HG03280 (cell line): ENCODE measurements around the gene SPAG8.

Experiments used
- ATAC-seq: cut with Tn5 transposase; IDR thresholded peaks from one replicate; pipeline ENCODE4 v1.9.1; 2021; ENCODE audit warnings: mild to moderate bottlenecking, moderate library complexity; ENCODE audit not compliant: unreplicated experiment

Gene SPAG8

DNA sequence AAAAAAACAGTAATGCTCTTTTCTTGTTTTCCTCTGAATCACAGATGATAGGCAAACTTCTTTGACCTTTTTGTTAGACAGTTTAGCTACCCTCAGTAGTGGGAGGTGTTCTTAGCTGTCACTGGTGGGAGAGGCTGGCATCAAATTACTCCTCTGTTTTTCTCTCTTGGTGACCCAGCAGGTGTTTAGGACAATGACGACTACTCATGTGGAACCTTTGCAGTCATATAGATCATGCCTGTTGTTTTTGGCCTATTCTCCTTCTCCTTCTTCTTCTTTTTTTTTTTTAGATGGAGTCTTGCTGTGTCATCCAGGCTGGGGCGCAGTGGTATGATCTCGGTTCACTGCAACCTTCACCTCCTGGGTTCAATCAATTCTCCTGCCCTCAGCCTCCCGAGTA, 36.0 kb downstream of the SPAG8 start:
- ATAC-seq = no peak

DNA sequence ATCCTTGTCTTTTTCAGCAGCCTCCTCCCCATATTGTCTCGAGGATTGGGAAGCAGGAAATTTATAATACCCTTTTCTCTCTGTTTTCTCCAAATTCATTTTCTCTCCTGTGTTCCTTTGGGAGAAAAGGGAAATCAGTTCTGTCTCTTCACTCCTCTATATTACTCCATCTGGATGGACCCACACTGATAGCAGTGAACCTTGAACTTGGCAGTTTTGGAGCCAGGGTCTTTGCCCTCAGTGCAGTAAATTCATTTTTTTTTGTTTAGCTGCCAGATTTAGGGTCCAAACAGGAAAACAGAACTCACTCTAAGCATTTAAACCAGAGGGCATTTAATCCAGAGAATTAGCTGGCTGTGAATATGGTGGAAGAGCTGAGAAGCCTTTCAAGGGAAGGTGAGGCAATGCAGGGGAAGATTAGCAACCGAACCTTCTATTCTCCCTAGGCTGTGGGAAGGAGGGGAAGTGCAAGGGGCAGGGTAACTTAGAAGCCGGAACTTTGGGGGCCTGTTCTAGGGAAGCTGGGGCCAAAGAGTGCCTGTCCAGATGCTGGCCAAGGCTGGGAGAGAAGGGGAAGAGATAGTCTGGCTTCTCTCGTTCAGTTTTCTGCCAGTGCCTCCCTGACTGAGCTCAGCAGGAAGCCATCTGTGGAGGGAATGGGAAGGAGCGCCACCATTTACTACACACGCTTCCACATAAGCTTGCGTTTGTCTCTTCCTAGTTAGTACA, 37.0 kb downstream of the SPAG8 start:
- no peak for ATAC-seq

DNA sequence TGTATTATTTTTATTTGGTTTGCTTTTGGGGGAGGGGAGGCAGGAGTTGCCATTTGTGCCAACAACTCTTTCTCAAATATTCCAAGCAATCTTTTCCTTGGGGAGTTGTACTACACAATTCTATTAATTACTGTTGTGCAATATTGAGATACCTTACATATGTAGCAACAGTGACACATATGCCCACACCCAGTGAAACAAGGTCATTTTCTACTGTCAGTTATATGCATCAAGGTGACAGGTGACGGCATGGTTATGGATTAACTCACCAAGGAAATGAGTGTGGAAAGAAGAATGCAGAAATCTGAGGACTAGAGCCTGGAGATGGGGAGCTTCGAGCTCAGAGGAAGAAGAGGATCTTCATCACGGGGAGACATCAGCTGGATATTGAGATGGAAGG, 40.1 kb downstream of the SPAG8 start:
- ATAC-seq = no peak

DNA sequence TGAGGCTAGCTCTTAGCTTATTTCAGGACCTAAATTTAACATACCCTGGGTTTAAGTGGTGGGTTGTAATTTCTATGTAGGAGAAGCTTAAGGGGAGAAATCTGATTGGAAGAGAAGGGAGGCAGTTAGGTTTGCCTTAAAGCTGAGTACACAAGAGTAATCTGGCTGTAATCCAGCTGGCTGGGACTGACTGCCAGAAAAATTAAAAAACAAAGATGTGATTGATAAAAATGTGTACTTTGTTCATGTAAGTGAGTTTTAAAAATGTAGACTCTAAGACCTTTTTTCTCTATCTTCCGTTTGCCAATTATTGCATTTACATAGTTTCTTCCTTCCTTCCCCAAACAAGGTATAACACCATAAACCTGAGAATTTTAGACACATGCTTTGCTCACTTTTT, 40.5 kb downstream of the SPAG8 start:
- ATAC-seq = no peak

DNA sequence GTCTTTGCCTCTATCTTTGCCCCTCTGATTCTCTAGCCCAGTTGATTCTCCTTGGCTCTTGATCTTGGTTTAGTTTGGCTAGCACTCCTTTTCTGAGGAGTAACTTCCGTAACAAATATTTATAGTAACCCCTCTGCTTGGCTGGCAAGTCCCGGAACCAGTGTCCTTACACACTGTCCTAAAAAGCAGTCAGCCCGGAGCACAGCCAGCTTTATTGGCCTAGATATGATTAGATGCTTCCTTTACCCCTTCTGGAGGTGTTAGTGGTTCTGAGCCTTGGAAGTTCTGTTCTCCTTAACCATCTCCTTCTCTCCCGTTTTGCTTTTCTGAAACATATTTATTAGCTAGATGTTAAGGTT, 41.0 kb downstream of the SPAG8 start:
- ATAC-seq = no peak

DNA sequence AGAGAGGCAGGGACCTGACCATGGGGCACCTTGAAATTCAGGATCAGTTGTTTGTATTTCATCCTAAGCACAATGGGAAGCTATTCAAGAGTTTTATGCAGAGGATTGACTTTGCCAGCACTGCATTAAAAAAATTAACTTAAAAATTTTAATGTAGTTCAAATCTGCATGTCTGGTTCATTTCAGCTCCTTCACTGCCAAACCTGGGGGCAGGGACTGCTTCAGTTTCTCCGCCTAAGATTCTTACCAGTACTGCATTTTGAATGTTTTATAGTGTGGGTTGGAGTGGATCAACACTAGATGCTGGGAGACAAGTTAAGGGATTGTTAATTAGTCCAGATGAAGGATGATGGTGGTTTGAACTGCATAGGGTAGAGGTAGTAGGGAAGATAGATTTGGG, 42.3 kb downstream of the SPAG8 start:
- ATAC-seq = no peak

DNA sequence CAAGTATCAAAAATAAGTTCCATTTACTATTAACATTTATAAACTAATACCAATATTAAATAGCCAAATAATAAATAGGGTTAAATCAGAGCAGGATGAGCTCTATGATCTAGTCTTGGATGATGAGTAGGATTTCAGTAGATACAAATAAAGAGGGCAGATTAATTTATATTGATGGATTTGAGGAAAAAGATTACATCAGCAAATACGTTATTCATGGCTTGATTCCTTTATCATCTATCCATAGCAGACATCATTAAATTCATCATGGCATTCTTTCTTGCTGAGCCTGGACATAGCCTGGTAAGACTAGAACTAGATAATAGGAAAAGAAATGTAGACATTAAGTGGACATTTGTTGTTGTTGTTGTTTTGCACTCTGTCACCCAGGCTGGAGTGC, 44.6 kb downstream of the SPAG8 start:
- no peak for ATAC-seq

DNA sequence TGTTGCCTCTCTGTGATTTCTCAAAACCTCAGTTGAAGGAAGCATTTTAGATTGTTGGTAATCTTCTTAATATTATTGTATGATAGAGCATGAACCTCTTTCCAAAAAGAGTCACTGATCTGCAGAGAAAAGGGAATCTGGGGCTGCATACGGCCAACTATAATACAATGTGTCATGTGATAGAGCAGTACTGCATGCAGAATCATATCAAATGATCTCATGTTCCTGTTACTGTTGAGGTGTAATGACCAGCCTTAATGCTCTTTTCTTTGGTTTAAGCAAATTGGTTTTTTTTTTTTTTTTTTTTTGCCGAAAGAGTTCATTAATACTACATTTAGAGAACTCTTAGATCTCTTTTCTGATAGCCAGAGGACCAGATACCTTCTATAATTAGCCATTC, 45.1 kb downstream of the SPAG8 start:
- ATAC-seq = no peak

DNA sequence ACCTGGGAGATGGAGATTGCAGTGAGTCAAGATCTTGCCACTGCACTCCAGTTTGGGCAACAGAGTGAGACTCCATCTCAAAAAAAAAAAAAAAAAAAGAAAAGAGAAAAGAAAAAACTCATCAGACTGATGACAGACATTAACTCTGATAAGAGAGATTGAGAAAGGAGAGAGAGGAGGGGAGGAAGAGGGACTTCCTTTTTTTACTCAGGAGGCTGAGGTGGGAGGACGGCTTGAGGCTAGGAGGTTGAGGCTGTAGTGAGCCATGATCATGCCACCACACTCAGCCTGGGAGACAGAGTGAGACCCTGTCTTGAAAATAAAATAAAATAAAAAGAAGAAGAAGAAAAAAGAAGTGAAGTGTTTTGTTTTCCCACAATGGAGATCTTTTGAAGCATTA, 48.3 kb downstream of the SPAG8 start:
- no peak for ATAC-seq

DNA sequence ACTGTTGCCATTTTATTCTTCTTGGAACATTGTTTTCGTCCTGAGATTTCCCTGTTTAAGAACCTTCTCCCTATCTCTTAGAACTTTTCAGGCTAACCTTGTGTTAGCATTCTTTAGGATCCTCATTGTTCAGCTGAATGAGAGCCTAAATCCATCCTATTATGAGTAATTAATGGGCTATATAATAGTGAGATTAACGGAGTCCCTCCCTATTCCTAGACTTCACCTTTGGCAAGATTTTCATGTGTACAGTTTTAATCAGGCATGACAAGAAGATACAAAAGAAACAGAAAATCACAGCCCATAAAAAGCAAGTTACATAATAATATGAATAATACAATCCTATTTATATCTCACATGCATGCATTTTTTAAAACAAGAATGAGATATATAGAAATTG, 48.9 kb downstream of the SPAG8 start:
- no peak for ATAC-seq

DNA sequence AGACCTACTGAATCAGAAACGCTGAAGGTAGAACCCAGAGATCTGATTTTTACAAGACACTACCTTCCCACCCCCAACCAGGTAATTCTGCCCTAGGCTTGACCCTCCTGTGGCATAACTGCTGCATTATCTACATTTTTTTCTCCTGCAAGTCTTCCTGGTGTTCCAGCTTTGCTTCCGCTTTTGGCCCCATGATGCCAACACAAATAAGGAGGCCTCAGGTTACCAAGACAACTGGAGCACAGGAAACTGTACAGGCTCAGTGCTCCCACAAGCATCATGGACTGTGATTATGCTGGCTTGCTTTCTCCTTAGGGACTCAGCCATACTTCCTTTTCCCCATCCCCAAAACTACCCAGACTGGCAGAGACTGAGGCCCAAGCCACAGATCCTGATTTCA, 51.4 kb downstream of the SPAG8 start:
- no peak for ATAC-seq

DNA sequence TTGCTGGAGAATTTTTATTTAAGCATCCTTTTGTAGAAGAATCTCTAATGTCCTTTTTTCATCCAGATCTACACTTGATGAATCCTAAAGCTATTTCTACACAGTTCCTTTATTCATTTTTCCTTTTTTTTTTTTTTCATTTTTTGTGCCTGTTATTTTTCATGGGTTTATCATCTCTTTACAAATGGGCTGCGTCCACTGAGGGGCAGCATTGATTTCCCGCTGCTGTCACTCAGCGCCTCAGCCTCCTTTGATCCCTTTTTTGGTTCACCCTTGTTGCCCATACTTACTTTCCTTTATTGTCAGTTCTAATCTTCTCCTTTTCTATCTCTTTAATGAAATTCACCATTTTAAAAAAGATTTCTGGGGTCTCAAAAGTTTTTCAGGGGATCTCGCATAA, 52.3 kb downstream of the SPAG8 start:
- ATAC-seq = no peak
